Esophagus squamous epithelium (tissue), 4 donors: Measurements from ENCODE around the gene CHST11.

Experiments
- POLR2A ChIP-seq, 4 donors: fragments of 450-650 bp; IDR thresholded peaks; one replicate each; pipeline ENCODE4 v1.6.1; 2017; ENCODE audit warnings: antibody characterized with exemption in 4 of 4, mild to moderate bottlenecking in 4 of 4, moderate library complexity in 3 of 4
- TF ChIP-seq, protein P1 (sequence below), 6 experiments: fragments of 450-650 bp in 4 of 6; fragments of 200-600 bp in 2 of 6; sonication (generic) in 2 of 6; IDR thresholded peaks; one replicate each; pipeline ENCODE4 v1.5.1; 2016 to 2019; ENCODE audit warnings: antibody characterized with exemption in 6 of 6, mild to moderate bottlenecking in 4 of 6, moderate library complexity in 4 of 6

DNA sequence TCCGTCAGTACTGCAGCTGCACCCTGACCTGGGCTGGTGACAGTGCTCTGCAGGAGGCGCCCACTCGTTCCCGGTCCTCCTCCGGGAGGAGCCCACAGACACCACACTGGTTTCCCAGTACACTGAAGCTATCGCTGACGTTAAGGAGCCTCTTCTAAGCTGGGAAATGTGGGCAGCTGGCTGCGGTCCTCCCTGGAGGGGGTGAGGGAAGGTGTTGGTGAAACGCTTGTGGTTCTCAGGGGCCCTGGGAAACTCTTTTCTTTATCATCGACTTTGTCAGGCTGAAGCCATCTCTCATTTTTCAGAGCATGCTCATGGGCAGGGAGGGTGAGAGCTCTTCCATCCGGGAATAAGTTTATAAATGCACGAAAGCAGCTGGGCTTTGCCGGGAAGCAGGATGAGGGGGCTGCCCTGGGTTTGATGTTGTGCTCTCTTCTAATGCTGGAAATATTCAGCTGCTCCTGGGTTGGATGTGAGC, 176.0 kb downstream of the CHST11 start:
- TF ChIP-seq, protein P1, sequence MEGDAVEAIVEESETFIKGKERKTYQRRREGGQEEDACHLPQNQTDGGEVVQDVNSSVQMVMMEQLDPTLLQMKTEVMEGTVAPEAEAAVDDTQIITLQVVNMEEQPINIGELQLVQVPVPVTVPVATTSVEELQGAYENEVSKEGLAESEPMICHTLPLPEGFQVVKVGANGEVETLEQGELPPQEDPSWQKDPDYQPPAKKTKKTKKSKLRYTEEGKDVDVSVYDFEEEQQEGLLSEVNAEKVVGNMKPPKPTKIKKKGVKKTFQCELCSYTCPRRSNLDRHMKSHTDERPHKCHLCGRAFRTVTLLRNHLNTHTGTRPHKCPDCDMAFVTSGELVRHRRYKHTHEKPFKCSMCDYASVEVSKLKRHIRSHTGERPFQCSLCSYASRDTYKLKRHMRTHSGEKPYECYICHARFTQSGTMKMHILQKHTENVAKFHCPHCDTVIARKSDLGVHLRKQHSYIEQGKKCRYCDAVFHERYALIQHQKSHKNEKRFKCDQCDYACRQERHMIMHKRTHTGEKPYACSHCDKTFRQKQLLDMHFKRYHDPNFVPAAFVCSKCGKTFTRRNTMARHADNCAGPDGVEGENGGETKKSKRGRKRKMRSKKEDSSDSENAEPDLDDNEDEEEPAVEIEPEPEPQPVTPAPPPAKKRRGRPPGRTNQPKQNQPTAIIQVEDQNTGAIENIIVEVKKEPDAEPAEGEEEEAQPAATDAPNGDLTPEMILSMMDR (IDR thresholded peaks at IDR 0.05): no peak
- no peak for TF ChIP-seq POLR2A (IDR thresholded peaks at IDR 0.05)
